Breast epithelium (tissue), 4 donors: ENCODE data around the gene TMED6. TPM values are rescaled to one million over a fixed set of nuclear protein-coding genes. Genes with fewer than 3 reads are reported as not detected.

Experiments
- DNase-seq, 2 donors: peaks; one replicate each; pipeline ENCODE4 v3.0.0-alpha.2; 2019; ENCODE audit warnings: low spot score in 2 of 2
- H3K27ac ChIP-seq, 2 donors: fragments of 200-600 bp; sonication (generic) in 1 of 2; one replicate each; pipeline ENCODE4 v1.5.1; 2016 to 2019; ENCODE audit warnings: mild to moderate bottlenecking in 1 of 2
- H3K27me3 ChIP-seq, 2 donors: fragments of 200-600 bp; sonication (generic) in 1 of 2; one replicate each; pipeline versions ENCODE4 v1.5.1 to v1.6.0; 2017 to 2019; ENCODE audit warnings: control low read depth in 1 of 2, mild to moderate bottlenecking in 1 of 2
- H3K36me3 ChIP-seq: fragments of 200-600 bp; one replicate; pipeline ENCODE4 v1.5.1; 2019
- H3K4me1 ChIP-seq, 2 donors: fragments of 200-600 bp; sonication (generic); one replicate each; pipeline ENCODE4 v1.5.1; 2016 to 2019; ENCODE audit warnings: control low read depth in 1 of 2
- H3K4me3 ChIP-seq, 3 donors: fragments of 200-600 bp; sonication (generic); 1 replicate in 2 of 3; 2 replicates in 1 of 3; pipeline ENCODE4 v1.5.1; 2016 to 2019; ENCODE audit warnings: mild to moderate bottlenecking in 3 of 3, moderate library complexity in 2 of 3
- H3K9me3 ChIP-seq, 2 donors: fragments of 200-600 bp; sonication (generic) in 1 of 2; one replicate each; pipeline ENCODE4 v1.5.1; 2016 to 2019; ENCODE audit warnings: control low read depth in 1 of 2
- CTCF ChIP-seq, 3 donors: fragments of 450-650 bp; IDR thresholded peaks; one replicate each; pipeline ENCODE4 v1.5.1; 2016 to 2017; ENCODE audit warnings: antibody characterized with exemption in 3 of 3, mild to moderate bottlenecking in 3 of 3, moderate library complexity in 3 of 3
- POLR2A ChIP-seq: fragments of 450-650 bp; IDR thresholded peaks from one replicate; pipeline ENCODE4 v1.6.1; 2016; ENCODE audit warnings: antibody characterized with exemption, mild to moderate bottlenecking, moderate library complexity
- POLR2AphosphoS5 ChIP-seq, 3 donors: sonication (generic); formaldehyde crosslinking; IDR thresholded peaks; one replicate each; pipeline ENCODE4 v1.6.1; 2017; ENCODE audit warnings: antibody characterized with exemption in 3 of 3
- intact Hi-C: fragments of 100-400 bp; cut with DNase I; formaldehyde crosslinking; loops from one replicate; pipeline ENCODE4 v1.15.1; 2023; ENCODE audit warnings: low total_unique reads
- total RNA-seq, 3 donors: library from RNA; depleted of rRNA; stranded (reverse); fragments of >200 nt; gene quantifications; one replicate each; pipeline ENCODE4 v1.1.0, GENCODE V29; 2016

TMED6 gene
- total RNA-seq, 3 donors from 2014 or later, result 0.32 to 1.3 TPM; not detected in 1

DNA sequence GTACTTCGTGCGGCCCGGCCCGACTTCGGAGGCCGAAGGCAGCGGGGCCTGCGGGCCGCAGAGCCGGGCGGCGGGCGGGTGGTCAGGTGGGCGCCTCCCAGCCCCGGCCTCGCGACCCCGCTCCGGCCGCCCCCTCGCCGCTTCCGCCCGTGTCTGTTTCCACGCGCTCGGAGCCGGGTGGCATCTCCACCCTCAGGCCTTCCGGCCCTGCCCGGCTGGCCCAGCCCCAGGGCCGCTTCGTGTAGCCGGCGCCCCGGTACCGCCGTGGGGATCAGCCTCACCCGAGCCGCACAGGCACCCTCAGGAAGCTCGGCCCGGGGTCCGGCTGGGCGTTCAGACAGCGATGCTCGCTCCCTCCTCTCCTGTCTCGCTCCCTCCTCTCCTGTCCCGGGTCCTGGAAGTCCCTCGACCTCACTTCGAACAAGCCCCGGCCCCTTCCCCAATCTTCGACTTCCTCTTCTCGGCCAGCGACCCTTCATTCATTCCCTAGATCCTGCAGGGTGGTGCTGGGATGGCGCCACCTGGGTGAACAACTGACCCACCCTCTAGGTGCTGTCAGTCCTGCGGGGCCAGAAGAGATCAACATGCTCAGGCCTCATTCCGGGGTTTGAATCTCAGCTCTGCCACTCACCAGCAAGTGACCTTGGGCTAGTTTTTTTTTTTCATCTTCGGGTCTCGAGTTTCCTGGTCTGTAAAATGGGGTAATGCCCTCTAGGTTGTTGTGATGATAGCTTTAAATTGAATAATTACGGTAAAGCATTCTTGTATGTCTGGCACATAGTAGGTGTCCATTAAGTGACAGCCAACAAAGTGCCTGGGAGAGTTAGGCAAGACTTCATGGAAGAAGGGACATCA, 39.8 kb downstream of the TMED6 start:
- intact Hi-C loops, result loop anchor here (10.0 kb wide), 1 partner anchor 157 kb away; no protein-coding TSS in a partner anchor
- peak in 1 of 2 donors; percentile 24 for DNase-seq

DNA sequence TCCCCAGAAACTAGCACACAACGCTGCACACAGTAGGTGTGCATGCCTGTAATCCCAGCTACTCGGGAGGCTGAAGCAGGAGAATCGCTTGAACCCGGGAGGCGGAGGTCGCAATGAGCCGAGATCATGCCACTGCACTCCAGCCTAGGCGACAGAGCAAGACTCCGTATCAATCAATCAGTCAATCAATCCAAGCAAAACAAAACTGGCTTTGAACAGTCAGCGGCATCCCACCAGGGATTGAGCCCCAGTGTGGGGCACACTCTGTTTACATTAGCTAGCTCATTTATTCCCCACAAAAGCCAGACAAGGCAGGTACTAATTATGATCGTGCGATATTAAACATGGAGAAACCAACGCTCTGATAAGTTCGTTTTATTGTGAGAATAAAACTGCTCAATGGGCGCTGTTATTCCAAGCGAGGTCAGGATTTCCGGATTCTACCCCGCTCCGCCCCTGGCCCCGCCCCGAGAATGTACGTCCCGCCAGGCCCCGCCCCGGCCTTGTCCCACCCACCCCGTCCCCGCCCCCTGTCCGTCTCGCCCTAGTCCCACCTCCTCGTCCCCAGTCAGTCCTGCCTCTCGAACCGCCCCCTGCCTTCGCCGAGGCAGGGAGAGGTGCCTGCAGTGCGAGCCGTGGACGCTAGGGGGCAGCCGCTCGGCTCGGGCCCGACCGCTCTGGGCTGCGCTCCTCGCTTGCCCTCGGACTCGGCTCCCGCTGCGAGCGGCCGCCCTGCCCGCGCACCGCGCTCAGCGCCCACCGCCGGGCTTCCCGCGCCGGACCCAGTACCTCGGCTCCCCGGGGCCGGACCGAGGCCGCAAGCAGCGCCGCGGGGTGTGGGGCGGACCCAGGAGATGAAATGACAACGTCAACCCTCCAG, 40.7 kb downstream of the TMED6 start, which contains the start of gene VPS4A:
Gene VPS4A, plus strand, starts transcription at position 698 of the 880 bp plus-strand sequence. Its CDS starts 162 bp downstream, at position 860.
- H3K4me3 ChIP-seq, result peak within 1 kb of the TSS; percentile 94 to 97 (median 94)
- H3K9me3 ChIP-seq, result no peaks in the 10 kb centered on the region
- no peaks in the 10 kb centered on the region for H3K36me3 ChIP-seq
- TF ChIP-seq CTCF (IDR thresholded peaks at IDR 0.05), result peak; percentile 42 to 92 (median 54)
- TF ChIP-seq POLR2AphosphoS5 (IDR thresholded peaks at IDR 0.05), result peak; percentile 37 to 56 (median 54)
- no peak for TF ChIP-seq POLR2A
- intact Hi-C loops, result loop anchor here (10.0 kb wide), 1 partner anchor 156 kb away; no protein-coding TSS in a partner anchor
- peak within 1 kb of the TSS; percentile 87 to 90 for H3K27ac ChIP-seq
- no peaks in the 10 kb centered on the region for H3K4me1 ChIP-seq
- no peaks in the 10 kb centered on the region for H3K27me3 ChIP-seq
- DNase-seq, result peak; percentile 94 to 95

More for the DNA sequence above, 39.8 kb downstream of the TMED6 start:
- Histone ChIP-seq H3K9me3 (no peaks in the 10 kb centered on the region), H3K27me3 (no peaks in the 10 kb centered on the region), H3K4me1 (no peaks in the 10 kb centered on the region), H3K27ac (peak overlapping the region; percentile 84 to 90), H3K4me3 (peak overlapping the region; percentile 94 to 97 (median 94)), H3K36me3 (peaks cover 6% of the 10 kb centered on the region)
- TF ChIP-seq POLR2AphosphoS5 (IDR thresholded peaks at IDR 0.05), result no peak
- no peak for TF ChIP-seq CTCF (IDR thresholded peaks at IDR 0.05)
- TF ChIP-seq POLR2A, result no peak

- H3K27ac ChIP-seq, result peak overlapping the region; percentile 10 to 54
- no peaks in the 10 kb centered on the region for H3K36me3 ChIP-seq
- no peaks in the 10 kb centered on the region for H3K27me3 ChIP-seq
- H3K9me3 ChIP-seq, result no peaks in the 10 kb centered on the region
- no peak for DNase-seq
- H3K4me3 ChIP-seq, result no peak overlapping the region
- intact Hi-C loops, result no loop called here
- H3K4me1 ChIP-seq, result no peaks in the 10 kb centered on the region
- no peak for TF ChIP-seq CTCF (IDR thresholded peaks at IDR 0.05)
- TF ChIP-seq POLR2A, result no peak
- TF ChIP-seq POLR2AphosphoS5 (IDR thresholded peaks at IDR 0.05), result no peak
Measured at GRCh38 chr16:69309316-69309715, 42.3 kb downstream of the TMED6 start.

DNA sequence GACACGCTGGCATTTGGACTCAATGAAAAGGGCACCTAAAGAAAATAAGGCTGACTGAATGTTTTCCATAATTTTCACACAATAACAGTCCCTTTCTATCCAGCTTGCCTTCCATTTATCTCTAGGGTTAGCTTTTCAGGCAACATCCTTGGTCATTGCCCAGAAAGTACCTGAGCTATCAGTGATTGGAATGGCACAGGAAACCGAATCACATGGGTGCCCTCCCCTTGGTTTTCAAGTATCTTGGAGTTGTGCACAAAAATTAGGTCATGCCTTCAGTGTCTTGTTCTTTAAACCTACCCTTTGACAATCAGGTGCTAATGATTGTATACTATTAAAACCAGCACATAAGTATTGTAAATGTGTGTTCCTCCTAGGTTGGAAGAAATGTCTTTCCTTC, 43.7 kb downstream of the TMED6 start:
- H3K9me3 ChIP-seq, result no peaks in the 10 kb centered on the region
- TF ChIP-seq CTCF (IDR thresholded peaks at IDR 0.05) (no peak), POLR2A (no peak), POLR2AphosphoS5 (IDR thresholded peaks at IDR 0.05) (no peak)
- H3K27ac ChIP-seq, result no peak overlapping the region
- no peak for DNase-seq
- H3K4me3 ChIP-seq, result no peak overlapping the region
- H3K36me3 ChIP-seq, result no peaks in the 10 kb centered on the region
- H3K27me3 ChIP-seq, result no peaks in the 10 kb centered on the region
- intact Hi-C loops, result no loop called here
- no peaks in the 10 kb centered on the region for H3K4me1 ChIP-seq
